K562 (cell line): ENCODE results near the gene GDPD2.

ENCODE experiments used
- CTCF ChIP-seq, 3 experiments: IDR thresholded peaks in 2 of 3; conservative IDR thresholded peaks in 1 of 3; 2 replicates each; pipeline ENCODE4 v1.5.1; 2011 to 2012; ENCODE audit warnings: low read length in 3 of 3, mild to moderate bottlenecking in 3 of 3, control low read depth in 2 of 3, improper control_type of control experiment in 1 of 3, inconsistent platforms in 1 of 3, low read depth in 1 of 3, mixed read lengths in 1 of 3, moderate library complexity in 1 of 3; ENCODE audit not compliant: insufficient read depth in 2 of 3
- DIDO1 ChIP-seq: fragments of 450-650 bp; IDR thresholded peaks from 2 replicates; pipeline ENCODE4 v1.6.1; 2016; ENCODE audit warnings: low read depth, missing biosample characterization, missing genetic modification characterization
- EZH2 ChIP-seq: IDR thresholded peaks from 2 replicates; pipeline ENCODE4 v1.6.1; 2012; ENCODE audit warnings: low read depth, mild to moderate bottlenecking, inconsistent platforms, low read length, borderline replicate concordance
- NFE2L1 ChIP-seq: fragments of 450-650 bp; IDR thresholded peaks from 2 replicates; pipeline ENCODE4 v1.6.1; 2016; ENCODE audit warnings: missing genetic modification characterization, low read depth, mild to moderate bottlenecking, missing compliant biosample characterization, moderate library complexity, borderline replicate concordance
- SPI1 ChIP-seq: IDR thresholded peaks from 2 replicates; pipeline ENCODE4 v1.6.1; 2011; ENCODE audit warnings: low read depth, low read length, control low read depth, borderline replicate concordance
- TF ChIP-seq, protein P1 (sequence below), 2 experiments: IDR thresholded peaks; 2 replicates each; pipeline ENCODE4 v1.6.1; 2012; ENCODE audit warnings: improper control_type of control experiment in 2 of 2, low read depth in 2 of 2, low read length in 2 of 2, borderline replicate concordance in 1 of 2

DNA sequence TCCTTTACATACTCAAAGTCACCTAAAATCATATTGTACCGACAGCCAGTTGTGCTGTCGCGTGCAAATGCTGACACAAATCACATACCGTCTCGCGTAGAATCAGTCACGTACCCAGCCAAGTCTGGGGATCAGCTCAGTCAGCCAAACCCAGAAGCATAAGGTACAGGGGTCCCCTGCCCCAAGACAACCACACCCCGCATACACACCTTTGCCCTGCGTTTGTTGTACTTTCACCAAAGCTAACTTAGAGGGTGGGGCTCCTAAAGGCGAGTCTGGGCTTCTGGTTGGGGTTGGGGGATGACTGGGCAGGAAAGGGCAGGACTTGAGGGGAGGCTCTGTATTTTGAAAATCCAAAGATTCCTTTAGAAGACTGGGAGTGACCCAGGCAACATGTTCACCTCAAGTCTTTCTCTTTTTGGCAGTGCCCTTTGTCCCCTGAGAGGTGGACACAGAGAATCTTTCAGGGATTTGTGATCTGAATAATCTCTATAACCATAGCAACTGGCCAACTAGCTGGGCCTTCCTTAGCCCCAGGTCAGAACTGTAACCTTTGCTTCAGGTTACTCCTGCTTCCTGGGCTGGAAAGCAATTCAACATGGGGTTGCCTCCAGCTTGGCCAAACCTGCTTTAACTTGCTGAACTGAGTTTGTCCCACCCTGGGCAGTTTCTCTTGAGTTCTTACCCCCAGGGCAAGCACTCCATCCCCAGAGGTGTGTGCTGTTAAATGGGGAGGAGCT, 992 bp downstream of the GDPD2 start:
- no peak for TF ChIP-seq CTCF (IDR thresholded peaks at IDR 0.05 in 2 of 3, conservative IDR thresholded peaks at IDR 0.05 in 1 of 3; ENCODE audit: insufficient read depth in 2 of 3, low read depth in 1 of 3, low read length in 3 of 3)
- TF ChIP-seq, protein P1, sequence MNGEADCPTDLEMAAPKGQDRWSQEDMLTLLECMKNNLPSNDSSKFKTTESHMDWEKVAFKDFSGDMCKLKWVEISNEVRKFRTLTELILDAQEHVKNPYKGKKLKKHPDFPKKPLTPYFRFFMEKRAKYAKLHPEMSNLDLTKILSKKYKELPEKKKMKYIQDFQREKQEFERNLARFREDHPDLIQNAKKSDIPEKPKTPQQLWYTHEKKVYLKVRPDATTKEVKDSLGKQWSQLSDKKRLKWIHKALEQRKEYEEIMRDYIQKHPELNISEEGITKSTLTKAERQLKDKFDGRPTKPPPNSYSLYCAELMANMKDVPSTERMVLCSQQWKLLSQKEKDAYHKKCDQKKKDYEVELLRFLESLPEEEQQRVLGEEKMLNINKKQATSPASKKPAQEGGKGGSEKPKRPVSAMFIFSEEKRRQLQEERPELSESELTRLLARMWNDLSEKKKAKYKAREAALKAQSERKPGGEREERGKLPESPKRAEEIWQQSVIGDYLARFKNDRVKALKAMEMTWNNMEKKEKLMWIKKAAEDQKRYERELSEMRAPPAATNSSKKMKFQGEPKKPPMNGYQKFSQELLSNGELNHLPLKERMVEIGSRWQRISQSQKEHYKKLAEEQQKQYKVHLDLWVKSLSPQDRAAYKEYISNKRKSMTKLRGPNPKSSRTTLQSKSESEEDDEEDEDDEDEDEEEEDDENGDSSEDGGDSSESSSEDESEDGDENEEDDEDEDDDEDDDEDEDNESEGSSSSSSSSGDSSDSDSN (IDR thresholded peaks at IDR 0.05; ENCODE audit: borderline replicate concordance in 1 of 2, low read depth in 2 of 2, low read length in 2 of 2), result no peak
- TF ChIP-seq SPI1, result no peak
- TF ChIP-seq EZH2, result no peak
- TF ChIP-seq NFE2L1 (tag), result no peak
- no peak for TF ChIP-seq DIDO1 (tag)
